ENCODE measurements around the gene HTR3E. TPM values are rescaled to one million over a fixed set of nuclear protein-coding genes. Genes with fewer than 3 reads are reported as not detected.
A peak's percentile ranks its signal among the peaks of the same experiment; 100 is the strongest.

Gene HTR3E
- total and polyA plus RNA-seq, 2 of the 13 experiments (the other 11 are each of a cell fraction or from before 2014, with no cell fraction given) = not detected

- TF ChIP-seq ZNF362 (CRISPR knock-in tag; IDR thresholded peaks at IDR 0.05; ENCODE audit: borderline replicate concordance) (no peak), ZNF350 (CRISPR knock-in tag; IDR thresholded peaks at IDR 0.05; ENCODE audit: borderline replicate concordance, low read depth) (peak; percentile 44; the same call in 1 of the 2 replicates), SMAD3 (CRISPR knock-in tag; IDR thresholded peaks at IDR 0.05) (no peak), ATRX (CRISPR knock-in tag; IDR thresholded peaks at IDR 0.05; ENCODE audit: borderline replicate concordance) (no peak), ATF6 (CRISPR knock-in tag; conservative IDR thresholded peaks at IDR 0.05) (0 out of 2 replicates have a peak, but pooled peaks have one; percentile 18), SPEN (CRISPR knock-in tag; IDR thresholded peaks at IDR 0.05; ENCODE audit: low read depth) (0 out of 2 replicates have a peak, but pooled peaks have one; percentile 9), ZNF160 (CRISPR knock-in tag; IDR thresholded peaks at IDR 0.05) (no peak), ZNF382 (CRISPR knock-in tag; IDR thresholded peaks at IDR 0.05; ENCODE audit: borderline replicate concordance) (no peak), SALL2 (CRISPR knock-in tag; IDR thresholded peaks at IDR 0.05) (peak; percentile 46; the same call in 1 of the 2 replicates), YY1 (IDR thresholded peaks at IDR 0.05; ENCODE audit: insufficient read depth, insufficient replicate concordance, low read depth, low read length) (peak; percentile 76), ZNF224 (CRISPR knock-in tag; IDR thresholded peaks at IDR 0.05) (peak; percentile 75; the same call in 1 of the 2 replicates), USF2 (IDR thresholded peaks at IDR 0.05; ENCODE audit: low read depth, low read length) (no peak), USF2 (CRISPR knock-in tag; IDR thresholded peaks at IDR 0.05; ENCODE audit: borderline replicate concordance) (peak; percentile 46; the same call in 1 of the 2 replicates)
These were observed 59.0 kb downstream of the HTR3E start (continued) for GRCh38 chr3:184155644-184156521.

Measured in HepG2 (cell line).